NCI-H1105 (cell line): Measurements from ENCODE around the gene KCTD17.

Experiments used
- DNase-seq: peaks from one replicate; lab custom pipeline; 2025; lab: John Stamatoyannopoulos, UW

The KCTD17 gene

DNA sequence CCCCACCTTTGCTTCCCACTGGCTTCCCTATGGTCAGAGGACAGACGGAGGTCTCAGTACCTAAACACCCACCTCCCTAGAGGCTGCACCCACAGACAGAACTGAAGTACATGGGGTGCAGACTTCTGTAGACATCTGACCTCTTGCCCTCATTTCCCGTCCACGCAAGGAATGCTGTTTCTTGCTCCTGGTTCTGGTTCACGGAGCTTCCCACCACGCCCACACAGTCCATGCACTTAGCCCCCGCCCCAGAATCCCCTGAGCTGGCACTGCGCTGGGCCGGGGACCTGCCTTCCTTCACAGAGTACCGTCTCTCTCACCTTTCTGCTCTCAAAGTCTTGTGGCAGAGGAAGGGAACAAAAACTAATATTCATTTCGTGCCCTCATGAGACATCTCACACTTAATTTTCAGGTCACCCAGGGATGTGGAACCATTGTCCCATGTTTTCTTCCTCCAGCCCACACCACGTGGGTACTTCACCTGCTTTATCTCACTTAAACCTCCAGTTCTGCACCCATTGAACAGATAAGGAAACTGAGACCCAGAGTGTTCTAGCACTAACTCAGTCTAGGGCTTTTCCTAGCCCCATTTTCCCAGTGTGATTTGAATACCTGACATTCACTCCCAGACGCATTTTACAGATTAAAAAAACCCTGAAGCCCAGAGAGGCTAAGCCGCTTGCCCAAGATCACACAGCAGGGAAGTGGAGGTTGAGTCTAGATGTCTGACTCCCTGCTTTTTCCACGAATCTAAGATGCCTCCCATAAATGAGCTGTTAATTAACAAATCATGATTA is 52.3 kb downstream of the KCTD17 start:
- no peak for DNase-seq

DNA sequence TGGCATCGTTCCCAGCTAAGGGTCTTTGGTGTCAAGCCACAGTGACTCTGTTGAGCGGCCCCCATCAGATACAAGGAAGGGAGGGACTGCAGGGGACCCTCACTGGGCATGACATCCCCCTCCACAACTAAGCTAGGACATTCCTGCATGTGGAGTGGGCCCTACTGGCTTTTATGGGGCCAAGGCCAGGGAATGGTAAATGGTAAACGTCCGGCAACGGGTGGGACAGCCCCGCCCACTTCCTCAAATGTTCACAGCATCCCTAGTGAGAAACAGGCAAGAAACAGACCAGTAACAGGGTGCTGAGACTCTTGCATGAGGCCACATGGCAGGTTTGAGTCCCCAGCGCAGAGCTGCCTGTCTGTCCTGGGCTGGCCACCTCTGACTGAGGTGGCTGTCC is 53.6 kb downstream of the KCTD17 start:
- no peak for DNase-seq

DNA sequence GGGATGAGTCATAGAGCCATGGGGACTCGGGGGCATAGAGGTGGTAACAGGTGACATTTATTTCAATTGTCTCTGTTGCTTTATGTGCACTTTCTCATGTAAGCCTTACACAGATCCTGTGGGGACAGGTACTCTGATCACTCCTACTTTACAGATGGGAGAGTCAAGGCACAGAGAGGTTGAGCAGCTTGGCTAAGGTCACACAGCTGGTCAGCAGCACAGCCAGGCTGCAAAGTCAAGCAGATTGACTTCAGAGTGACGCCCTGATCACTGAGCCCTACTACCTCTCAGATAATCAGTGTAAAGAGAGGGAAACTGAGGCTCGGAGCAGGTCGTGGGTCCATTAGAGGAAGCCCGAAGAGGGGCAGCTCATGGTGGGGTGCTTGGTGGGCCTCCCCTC is 54.4 kb downstream of the KCTD17 start:
- DNase-seq, result no peak

DNA sequence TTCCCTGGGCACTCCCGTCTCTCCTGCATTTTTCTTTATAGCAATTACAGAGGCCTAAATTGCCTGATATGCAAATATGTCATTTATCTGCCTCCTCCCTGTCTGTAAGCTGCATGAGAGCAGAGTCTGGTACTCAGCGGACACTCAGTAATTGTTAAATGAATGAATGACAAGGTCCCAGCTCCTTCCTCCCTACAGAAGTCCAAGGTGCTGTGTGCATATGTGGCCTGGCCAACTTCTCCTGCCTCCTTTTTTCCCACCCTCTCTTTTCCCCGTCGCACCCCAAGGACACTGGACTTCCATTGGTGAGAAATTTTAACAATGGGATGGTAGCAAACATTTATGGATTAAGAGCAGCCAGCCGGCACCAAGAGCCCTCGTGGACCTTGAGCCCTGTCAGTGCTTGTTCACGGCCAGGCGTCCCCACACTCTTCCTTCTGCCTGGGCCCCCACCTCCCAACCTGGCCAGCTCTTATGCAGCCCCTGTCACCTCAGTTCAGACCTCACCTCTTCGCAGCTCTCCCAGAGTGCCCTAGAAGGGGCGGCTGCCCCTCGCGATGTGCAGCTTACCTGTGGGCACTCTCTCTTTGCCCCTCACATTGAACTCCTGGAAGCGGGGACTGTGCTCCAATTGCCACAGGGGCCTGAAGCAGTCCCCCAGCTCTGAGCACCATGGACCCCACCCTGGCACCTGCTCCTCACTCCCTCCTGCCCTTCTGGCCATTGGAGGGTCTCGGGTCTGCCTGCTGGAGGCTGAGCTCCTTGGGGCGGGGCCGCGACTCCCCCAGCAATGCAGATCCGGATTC is 56.5 kb downstream of the KCTD17 start:
- no peak for DNase-seq

DNA sequence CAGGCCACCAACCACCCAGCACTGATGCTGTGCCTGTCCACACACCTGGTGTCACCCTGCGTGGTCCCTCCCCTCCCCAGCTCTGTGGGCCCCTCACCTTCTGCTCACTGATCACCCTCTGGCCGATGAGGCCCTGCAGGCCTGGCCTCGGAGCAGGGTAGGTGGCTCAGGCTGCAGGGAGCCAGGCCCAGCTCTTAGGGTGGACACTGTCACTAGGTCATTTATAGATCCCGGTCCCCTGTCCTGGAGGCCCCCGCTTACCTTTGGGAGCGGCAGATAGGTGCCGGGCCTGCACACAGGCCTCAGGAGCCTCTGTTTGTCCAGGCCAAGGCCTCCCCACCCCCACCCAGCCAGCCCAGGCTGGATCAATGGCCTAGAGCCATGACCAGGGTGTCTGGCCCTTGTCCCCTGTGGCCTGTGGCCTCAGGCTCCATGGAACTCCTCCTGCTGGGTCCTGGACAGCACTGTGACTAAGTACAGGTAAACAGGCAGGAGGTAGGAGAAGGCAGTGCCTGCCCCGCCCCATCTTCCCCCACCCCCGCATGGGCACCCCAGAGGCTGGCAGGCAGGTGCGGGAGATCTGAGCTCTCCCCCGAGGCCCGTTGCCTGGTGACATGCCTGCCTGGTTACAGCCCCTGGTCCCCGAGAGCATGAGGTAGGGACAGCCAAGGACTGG is 57.8 kb downstream of the KCTD17 start, which contains the start of gene TMPRSS6:
Gene TMPRSS6, minus strand, starts transcription at position 472 of the 676 bp plus-strand sequence. CDS start 6,296 bp downstream, outside the sequence.
- peak; percentile 49 for DNase-seq

DNA sequence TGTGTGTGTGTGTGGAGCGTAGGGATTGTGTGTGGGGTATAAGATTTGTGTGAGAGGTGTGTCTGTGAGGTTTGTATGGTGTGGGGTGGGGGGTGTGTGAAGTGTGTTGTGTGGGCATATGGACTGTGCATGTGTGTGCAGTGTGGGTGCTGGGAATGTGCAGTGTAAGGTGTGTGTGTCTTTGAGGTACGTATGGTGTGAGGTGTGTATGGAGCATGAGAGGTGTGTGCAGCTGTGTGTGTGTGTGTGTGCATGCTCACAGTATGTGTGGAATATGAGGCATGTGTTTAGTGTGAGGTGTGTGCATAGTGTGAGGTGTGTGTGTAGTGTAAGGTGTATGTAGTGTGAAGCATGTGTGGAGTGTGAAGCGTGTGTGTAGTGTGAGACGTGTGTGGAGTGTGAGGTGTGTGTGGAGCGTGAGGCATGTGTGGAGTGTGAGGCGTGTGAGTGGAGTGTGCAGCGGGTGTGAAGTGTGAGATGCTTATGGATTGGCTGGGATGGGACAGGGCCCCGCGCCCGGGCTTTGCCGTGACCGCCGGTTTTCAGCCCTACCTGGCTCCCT is 59.7 kb downstream of the KCTD17 start:
- no peak for DNase-seq

DNA sequence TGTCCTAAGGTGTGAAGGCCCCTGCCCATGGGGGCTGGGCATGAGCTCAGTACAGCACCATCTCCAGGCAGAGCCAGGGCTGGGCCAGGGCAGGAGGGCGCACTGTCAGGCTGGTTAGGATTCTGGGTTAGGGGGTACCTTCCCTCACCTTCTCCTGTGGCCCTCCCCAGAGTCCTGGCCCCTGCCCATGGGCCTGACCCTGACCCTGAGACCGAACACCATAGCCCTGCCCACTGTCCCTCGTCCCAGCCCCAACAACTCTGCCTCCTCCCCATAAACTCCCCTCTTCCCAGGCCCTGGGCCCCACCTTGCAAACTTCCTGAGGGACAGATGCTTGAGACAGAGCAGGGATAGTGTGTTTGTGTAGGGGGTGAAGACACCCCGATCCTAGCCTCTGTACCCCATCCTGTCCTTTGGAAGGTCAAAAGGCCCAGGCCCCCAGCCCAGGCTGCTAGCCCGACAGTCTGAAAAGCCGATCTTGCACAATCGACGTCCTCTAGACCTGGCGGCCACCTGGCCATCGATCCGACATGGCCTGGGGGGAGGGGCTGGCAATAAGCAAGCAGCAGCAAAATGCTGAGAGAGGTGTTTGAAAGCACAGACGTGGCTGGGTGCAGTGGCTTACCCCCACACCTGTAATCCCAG is 60.7 kb downstream of the KCTD17 start:
- no peak for DNase-seq
